Upper lobe of left lung (tissue), 6 donors: ENCODE measurements around the gene CTNNA1. TPM values are rescaled to one million over a fixed set of nuclear protein-coding genes. Genes with fewer than 3 reads are reported as not detected.
A peak's percentile ranks its signal among the peaks of the same experiment; 100 is the strongest.

Experiments
- ATAC-seq, 2 donors: fragments of 200-7000 bp; cut with Tn5 transposase; one replicate each; pipeline ENCODE4 v1.9.1; 2022; ENCODE audit warnings: mild to moderate bottlenecking in 2 of 2, moderate library complexity in 2 of 2; ENCODE audit not compliant: low FRiP score in 2 of 2
- DNase-seq, 2 donors: peaks; one replicate each; pipeline ENCODE4 v3.0.0-alpha.2; 2019 to 2020
- H3K27ac ChIP-seq, 4 donors: fragments of 200-600 bp; sonication (generic); one replicate each; pipeline ENCODE4 v1.5.1; 2016 to 2019
- H3K27me3 ChIP-seq, 4 donors: fragments of 200-600 bp; sonication (generic); one replicate each; pipeline ENCODE4 v1.5.1; 2017 to 2019
- H3K36me3 ChIP-seq, 4 donors: fragments of 200-600 bp; sonication (generic); one replicate each; pipeline ENCODE4 v1.5.1; 2016 to 2019
- H3K4me1 ChIP-seq, 4 donors: fragments of 200-600 bp; sonication (generic); one replicate each; pipeline ENCODE4 v1.5.1; 2018 to 2019
- H3K4me3 ChIP-seq, 4 donors: fragments of 200-600 bp; sonication (generic); one replicate each; pipeline ENCODE4 v1.5.1; 2017 to 2019; ENCODE audit warnings: mild to moderate bottlenecking in 2 of 4, moderate library complexity in 1 of 4
- H3K9me3 ChIP-seq, 4 donors: fragments of 200-600 bp; sonication (generic); one replicate each; pipeline ENCODE4 v1.5.1; 2018 to 2019
- EP300 ChIP-seq, 4 donors: sonication (generic); formaldehyde crosslinking; IDR thresholded peaks; one replicate each; pipeline ENCODE4 v1.5.1; 2017; ENCODE audit warnings: antibody characterized with exemption in 4 of 4, control low read depth in 2 of 4
- POLR2A ChIP-seq, 4 donors: fragments of 450-650 bp; IDR thresholded peaks; one replicate each; pipeline ENCODE4 v1.5.1; 2016 to 2017; ENCODE audit warnings: antibody characterized with exemption in 4 of 4, mild to moderate bottlenecking in 2 of 4
- POLR2AphosphoS5 ChIP-seq, 2 donors: sonication (generic); formaldehyde crosslinking; IDR thresholded peaks; one replicate each; pipeline ENCODE4 v1.5.1; 2017; ENCODE audit warnings: antibody characterized with exemption in 2 of 2
- WGBS, 2 donors: methylation state at CpG; one replicate each; pipeline ENCODE4 v1.1.5; 2017 to 2018; 5-methylcytosine and 5-hydroxymethylcytosine counted together
- total RNA-seq, 6 donors: library from RNA; depleted of rRNA in 4 of 6; stranded (reverse); fragments of >200 nt in 4 of 6; gene quantifications; one replicate each; pipeline versions ENCODE4 v1.1.0 to v1.2.1, GENCODE V29; 2016 to 2021
- TF ChIP-seq, protein P1 (sequence below), 6 experiments: fragments of 450-650 bp in 4 of 6; fragments of 200-600 bp in 2 of 6; sonication (generic) in 2 of 6; IDR thresholded peaks; one replicate each; pipeline ENCODE4 v1.5.1; 2016 to 2019; ENCODE audit warnings: antibody characterized with exemption in 6 of 6
- donor health status: DM: no; HTN: no; CAD: no; lungs with moderate emphysema.
- donor health status: DM: no; HTN: yes; CAD: no; lungs with severe emphysema.

CTNNA1 gene
- total RNA-seq, 6 donors from 2014 or later = 352 to 505 (median 415) TPM

DNA sequence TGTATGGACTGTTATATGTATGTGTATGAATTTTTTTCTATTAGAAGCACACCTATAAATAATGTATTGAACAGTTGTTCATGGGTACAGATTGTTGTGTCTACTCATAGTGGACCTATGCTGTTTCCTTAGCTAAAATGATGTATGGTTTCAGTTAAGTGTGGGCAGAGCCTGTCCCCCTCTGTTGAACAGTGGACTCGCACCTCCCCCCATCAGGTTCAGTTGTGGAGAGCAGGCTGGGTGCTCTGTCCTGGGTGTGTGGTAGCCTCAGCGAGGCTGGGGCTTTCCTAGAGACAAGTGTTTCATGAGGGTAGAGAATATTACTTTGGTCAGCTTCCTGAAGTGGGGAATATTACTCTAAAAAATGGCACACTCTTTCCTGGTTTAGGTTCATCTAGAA is 169.3 kb downstream of the CTNNA1 start:
- no peak overlapping the region for H3K27ac ChIP-seq
- peaks cover 0 to 10% (median 3%) of the 10 kb centered on the region in 4 donors for H3K4me1 ChIP-seq
- H3K9me3 ChIP-seq = no peaks in the 10 kb centered on the region
- H3K27me3 ChIP-seq = no peaks in the 10 kb centered on the region
- DNase-seq (no peak), ATAC-seq (no peak)
- 91 to 93% methylated on average over 2 of the region's 2 CpGs for WGBS, 2 donors
- H3K36me3 ChIP-seq = peaks cover 21 to 65% (median 36%) of the 10 kb centered on the region in 4 donors
- TF ChIP-seq, protein P1, sequence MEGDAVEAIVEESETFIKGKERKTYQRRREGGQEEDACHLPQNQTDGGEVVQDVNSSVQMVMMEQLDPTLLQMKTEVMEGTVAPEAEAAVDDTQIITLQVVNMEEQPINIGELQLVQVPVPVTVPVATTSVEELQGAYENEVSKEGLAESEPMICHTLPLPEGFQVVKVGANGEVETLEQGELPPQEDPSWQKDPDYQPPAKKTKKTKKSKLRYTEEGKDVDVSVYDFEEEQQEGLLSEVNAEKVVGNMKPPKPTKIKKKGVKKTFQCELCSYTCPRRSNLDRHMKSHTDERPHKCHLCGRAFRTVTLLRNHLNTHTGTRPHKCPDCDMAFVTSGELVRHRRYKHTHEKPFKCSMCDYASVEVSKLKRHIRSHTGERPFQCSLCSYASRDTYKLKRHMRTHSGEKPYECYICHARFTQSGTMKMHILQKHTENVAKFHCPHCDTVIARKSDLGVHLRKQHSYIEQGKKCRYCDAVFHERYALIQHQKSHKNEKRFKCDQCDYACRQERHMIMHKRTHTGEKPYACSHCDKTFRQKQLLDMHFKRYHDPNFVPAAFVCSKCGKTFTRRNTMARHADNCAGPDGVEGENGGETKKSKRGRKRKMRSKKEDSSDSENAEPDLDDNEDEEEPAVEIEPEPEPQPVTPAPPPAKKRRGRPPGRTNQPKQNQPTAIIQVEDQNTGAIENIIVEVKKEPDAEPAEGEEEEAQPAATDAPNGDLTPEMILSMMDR (IDR thresholded peaks at IDR 0.05) = no peak
- TF ChIP-seq POLR2A (IDR thresholded peaks at IDR 0.05) (no peak), POLR2AphosphoS5 (IDR thresholded peaks at IDR 0.05) (no peak), EP300 (IDR thresholded peaks at IDR 0.05) (no peak)
- no peak overlapping the region for H3K4me3 ChIP-seq

- H3K4me3 ChIP-seq = no peak overlapping the region
- peaks cover 3 to 19% (median 6%) of the 10 kb centered on the region in 4 donors for H3K4me1 ChIP-seq
- H3K9me3 ChIP-seq = no peaks in the 10 kb centered on the region
- ATAC-seq (no peak), DNase-seq (no peak)
- H3K27me3 ChIP-seq = no peaks in the 10 kb centered on the region
- 91% methylated on average over 12 of the region's 12 CpGs for WGBS, 2 donors
- peaks cover 29 to 65% (median 55%) of the 10 kb centered on the region in 4 donors for H3K36me3 ChIP-seq
- no peak for TF ChIP-seq EP300 (IDR thresholded peaks at IDR 0.05)
- TF ChIP-seq POLR2A (IDR thresholded peaks at IDR 0.05) = no peak
- TF ChIP-seq POLR2AphosphoS5 (IDR thresholded peaks at IDR 0.05) = no peak
- TF ChIP-seq, protein P1 (IDR thresholded peaks at IDR 0.05) = no peak
- H3K27ac ChIP-seq = no peak overlapping the region
Observed at GRCh38 chr5:138925090-138925635, 171.9 kb downstream of the CTNNA1 start.

DNA sequence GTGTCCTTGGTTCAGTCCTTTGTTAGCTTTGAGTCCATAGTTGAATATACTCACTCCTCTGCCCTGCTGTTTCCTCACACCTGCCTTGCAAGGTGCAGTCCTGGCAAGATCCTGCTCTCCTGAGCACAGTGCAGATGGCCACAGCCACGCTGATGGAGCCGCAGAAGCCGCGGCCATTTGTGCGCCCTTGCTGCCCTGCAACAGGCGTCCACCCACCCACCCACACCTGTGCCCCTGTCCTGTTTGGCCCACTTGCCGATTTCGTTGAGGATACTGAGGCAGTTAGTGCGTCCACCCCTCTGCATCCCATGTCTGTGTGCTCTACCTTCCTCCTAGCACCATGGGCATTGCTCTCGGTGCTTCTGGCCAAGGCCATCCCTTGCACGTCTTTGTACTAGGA is 173.0 kb downstream of the CTNNA1 start:
- no peaks in the 10 kb centered on the region for H3K9me3 ChIP-seq
- ATAC-seq (peak in 1 of 2 donors; percentile 21), DNase-seq (peak in 1 of 2 donors; percentile 63)
- H3K27ac ChIP-seq = no peak overlapping the region
- H3K4me1 ChIP-seq = peaks cover 3 to 19% (median 6%) of the 10 kb centered on the region in 4 donors
- 95 to 97% methylated on average over 7 to 11 of the region's 11 CpGs for WGBS, 2 donors
- H3K36me3 ChIP-seq = peaks cover 36 to 71% (median 64%) of the 10 kb centered on the region in 4 donors
- no peak overlapping the region for H3K4me3 ChIP-seq
- H3K27me3 ChIP-seq = no peaks in the 10 kb centered on the region
- TF ChIP-seq POLR2A (IDR thresholded peaks at IDR 0.05) (no peak), EP300 (IDR thresholded peaks at IDR 0.05) (no peak), POLR2AphosphoS5 (IDR thresholded peaks at IDR 0.05) (no peak)
- TF ChIP-seq, protein P1 (IDR thresholded peaks at IDR 0.05) = no peak

DNA sequence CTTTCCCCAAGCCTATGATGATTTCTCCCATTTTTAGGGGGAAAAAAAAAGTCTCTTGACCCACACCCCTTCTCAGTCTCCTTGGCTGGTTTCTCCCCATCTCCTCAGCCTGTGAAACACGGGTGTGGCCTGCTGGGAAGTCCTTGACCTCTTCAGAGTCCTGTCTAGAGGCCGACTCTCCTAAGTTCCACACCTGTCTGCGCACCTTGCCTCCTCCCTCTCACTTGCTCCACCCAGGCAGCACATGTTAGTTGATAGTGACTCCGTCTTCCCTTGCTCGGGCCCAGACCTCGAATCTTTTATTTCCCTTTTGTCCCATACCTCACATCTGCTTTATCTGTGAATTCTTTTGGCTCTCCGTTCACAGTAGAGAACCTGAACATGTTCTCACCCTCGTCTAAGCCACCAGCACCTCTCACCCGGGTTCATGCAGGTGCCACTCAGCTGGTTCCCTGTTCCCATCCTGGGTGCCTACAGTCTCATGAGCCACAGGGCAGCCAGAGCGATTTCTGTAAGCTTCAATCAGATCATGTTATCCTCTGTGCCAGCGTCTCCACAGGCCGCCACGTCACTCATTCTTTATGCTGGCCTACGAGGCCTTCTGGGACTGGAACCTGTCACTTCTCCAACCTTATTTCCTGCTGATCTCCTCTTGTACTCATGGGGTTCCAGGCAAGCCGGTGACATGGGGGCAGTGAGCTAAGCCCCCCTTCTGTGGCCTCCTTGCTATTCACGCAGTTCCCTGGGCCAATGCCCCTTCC is 173.6 kb downstream of the CTNNA1 start:
- Histone ChIP-seq H3K36me3 (peaks cover 37 to 77% (median 70%) of the 10 kb centered on the region in 4 donors), H3K27me3 (no peaks in the 10 kb centered on the region), H3K4me1 (peaks cover 3 to 19% (median 6%) of the 10 kb centered on the region in 4 donors), H3K27ac (peak overlapping the region in 2 of 4 donors; percentile 7), H3K9me3 (no peaks in the 10 kb centered on the region), H3K4me3 (no peak overlapping the region)
- DNase-seq (no peak), ATAC-seq (peak in 1 of 2 donors; percentile 32)
- 85 to 93% methylated on average over 16 of the region's 16 CpGs for WGBS, 2 donors
- TF ChIP-seq POLR2AphosphoS5 (IDR thresholded peaks at IDR 0.05) = no peak
- TF ChIP-seq POLR2A (IDR thresholded peaks at IDR 0.05) = no peak
- TF ChIP-seq EP300 (IDR thresholded peaks at IDR 0.05) = no peak
- TF ChIP-seq, protein P1 (IDR thresholded peaks at IDR 0.05) = no peak
